Sigmoid colon (tissue), 7 donors: ENCODE data around the gene PRAC2. TPM values are rescaled to one million over a fixed set of nuclear protein-coding genes. Genes with fewer than 3 reads are reported as not detected.

Experiments
- DNase-seq: peaks from one replicate; pipeline ENCODE4 v3.0.0-alpha.2; 2019
- H3K27ac ChIP-seq, 4 donors: fragments of 200-600 bp; sonication (generic); one replicate each; pipeline ENCODE4 v1.5.1; 2016 to 2019; ENCODE audit warnings: mild to moderate bottlenecking in 1 of 4
- H3K27me3 ChIP-seq, 3 donors: fragments of 200-600 bp; sonication (generic); one replicate each; pipeline ENCODE4 v1.5.1; 2019; ENCODE audit warnings: mild to moderate bottlenecking in 1 of 3
- H3K36me3 ChIP-seq, 4 donors: fragments of 200-600 bp; sonication (generic); one replicate each; pipeline ENCODE4 v1.5.1; 2016 to 2019
- H3K4me1 ChIP-seq, 4 donors: fragments of 200-600 bp; sonication (generic); one replicate each; pipeline ENCODE4 v1.5.1; 2017 to 2019
- H3K4me3 ChIP-seq, 4 donors: fragments of 200-600 bp; sonication (generic); one replicate each; pipeline ENCODE4 v1.5.1; 2017 to 2019; ENCODE audit warnings: mild to moderate bottlenecking in 2 of 4, moderate library complexity in 1 of 4
- H3K9me3 ChIP-seq, 4 donors: fragments of 200-600 bp in 3 of 4; sonication (generic) in 3 of 4; one replicate each; pipeline versions ENCODE4 v1.5.1 to v1.6.1; 2013 to 2019
- CTCF ChIP-seq, 4 experiments: fragments of 450-650 bp in 3 of 4; fragments of 200-600 bp in 1 of 4; IDR thresholded peaks; one replicate each; pipeline ENCODE4 v1.5.1; 2016 to 2019; ENCODE audit warnings: antibody characterized with exemption in 4 of 4, mild to moderate bottlenecking in 3 of 4, moderate library complexity in 2 of 4
- EP300 ChIP-seq, 4 donors: sonication (generic); formaldehyde crosslinking; IDR thresholded peaks; one replicate each; pipeline ENCODE4 v1.6.1; 2017; ENCODE audit warnings: antibody characterized with exemption in 4 of 4
- POLR2A ChIP-seq, 2 donors: fragments of 450-650 bp; IDR thresholded peaks; one replicate each; pipeline ENCODE4 v1.6.1; 2016; ENCODE audit warnings: antibody characterized with exemption in 2 of 2, mild to moderate bottlenecking in 2 of 2, moderate library complexity in 2 of 2
- POLR2AphosphoS5 ChIP-seq, 4 donors: sonication (generic); formaldehyde crosslinking; IDR thresholded peaks; one replicate each; pipeline ENCODE4 v1.6.1; 2017; ENCODE audit warnings: antibody characterized with exemption in 4 of 4
- WGBS, 2 donors: extraction: QIAGEN DNeasy Blood & Tissue Kit; methylation state at CpG; one replicate each; pipeline ENCODE4 v1.1.7; 2013; 5-methylcytosine and 5-hydroxymethylcytosine counted together
- intact Hi-C: fragments of 100-400 bp; cut with DNase I; formaldehyde crosslinking; loops from one replicate; pipeline ENCODE4 v1.15.1; 2023
- polyA plus RNA-seq, 3 donors: library from polyadenylated mRNA; stranded (reverse); fragments of 200-250 nt; gene quantifications; one replicate each; pipeline ENCODE4 v1.2.3, GENCODE V29; 2013
- total RNA-seq, 4 donors: library from RNA; depleted of rRNA; stranded (reverse); fragments of >200 nt; gene quantifications; one replicate each; pipeline ENCODE4 v1.1.0, GENCODE V29; 2016
- donor health status: healthy with polysubstance abuse.
- donor health status: Bipolar disorder and iron deficiency.
- donor health status: healthy.

The PRAC2 gene
- total and polyA plus RNA-seq, 7 donors, result 2.1 to 20.3 (median 12.4) TPM; not detected in 3

- WGBS, 2 donors, result 28 to 66% methylated on average over 20 of the region's 20 CpGs
- TF ChIP-seq POLR2A (IDR thresholded peaks at IDR 0.05) (no peak), EP300 (IDR thresholded peaks at IDR 0.05) (no peak)
- Histone ChIP-seq H3K4me3 (no peak overlapping the region), H3K27me3 (peaks cover 68 to 100% (median 98%) of the 10 kb centered on the region in 3 donors), H3K4me1 (peaks cover 0 to 48% (median 42%) of the 10 kb centered on the region in 4 donors), H3K36me3 (no peaks in the 10 kb centered on the region), H3K27ac (no peak overlapping the region), H3K9me3 (no peaks in the 10 kb centered on the region)
- intact Hi-C loops, result loop anchor here (5.0 kb wide), 2 partner anchors 105 to 265 kb away; no protein-coding TSS in a partner anchor
- peak; percentile 38 for DNase-seq
These were observed 3.9 kb downstream of the PRAC2 start for GRCh38 chr17:48726916-48727286.

- peaks cover 0 to 47% (median 42%) of the 10 kb centered on the region in 4 donors for H3K4me1 ChIP-seq
- 27 to 28% methylated on average over 9 of the region's 9 CpGs for WGBS, 2 donors
- no peaks in the 10 kb centered on the region for H3K9me3 ChIP-seq
- TF ChIP-seq EP300 (IDR thresholded peaks at IDR 0.05) (no peak), POLR2A (IDR thresholded peaks at IDR 0.05) (no peak), POLR2AphosphoS5 (IDR thresholded peaks at IDR 0.05) (no peak), CTCF (IDR thresholded peaks at IDR 0.05) (no peak)
- peak overlapping the region in 1 of 4 donors; percentile 58 for H3K27ac ChIP-seq
- intact Hi-C loops, result loop anchor here (5.0 kb wide), 2 partner anchors 105 to 265 kb away; no protein-coding TSS in a partner anchor
- H3K27me3 ChIP-seq, result peaks cover 68 to 100% (median 97%) of the 10 kb centered on the region in 3 donors
- H3K4me3 ChIP-seq, result peak overlapping the region in 2 of 4 donors; percentile 24 to 30
- no peaks in the 10 kb centered on the region for H3K36me3 ChIP-seq
- peak; percentile 0 for DNase-seq
These were observed 4.6 kb downstream of the PRAC2 start for GRCh38 chr17:48727415-48728175.

- Histone ChIP-seq H3K4me3 (peak within 1 kb of the TSS in 3 of 4 donors; percentile 24 to 30 (median 26)), H3K27me3 (peaks cover 66 to 100% (median 97%) of the 10 kb centered on the region in 3 donors), H3K9me3 (no peaks in the 10 kb centered on the region), H3K36me3 (no peaks in the 10 kb centered on the region), H3K27ac (peak within 1 kb of the TSS in 2 of 4 donors; percentile 58 to 59), H3K4me1 (peaks cover 0 to 46% (median 43%) of the 10 kb centered on the region in 4 donors)
- TF ChIP-seq CTCF (IDR thresholded peaks at IDR 0.05), result peak in 1 of 4 experiments; percentile 18
- TF ChIP-seq EP300 (IDR thresholded peaks at IDR 0.05), result no peak
- TF ChIP-seq POLR2A (IDR thresholded peaks at IDR 0.05), result peak in 1 of 2 donors; percentile 46
- peak in 1 of 4 donors; percentile 10 for TF ChIP-seq POLR2AphosphoS5 (IDR thresholded peaks at IDR 0.05)
- intact Hi-C loops, result loop anchor here (5.0 kb wide), 2 partner anchors 106 to 264 kb away; no protein-coding TSS in a partner anchor
- 1 to 5% methylated on average over 55 of the region's 55 CpGs for WGBS, 2 donors
- DNase-seq, result peak; percentile 82
These were observed 5.5 kb downstream of the PRAC2 start, which contains the start of gene HOXB13 for GRCh38 chr17:48728232-48729231. Gene HOXB13, minus strand, starts transcription at chr17:48728750. Its CDS starts 157 bp downstream, at chr17:48728593.

GRCh38 chr17:48729335-48730239, 6.6 kb downstream of the PRAC2 start:
- Histone ChIP-seq H3K4me3 (peak overlapping the region in 3 of 4 donors; percentile 24 to 30 (median 26)), H3K36me3 (no peaks in the 10 kb centered on the region), H3K27ac (peak overlapping the region in 2 of 4 donors; percentile 40 to 59), H3K4me1 (peaks cover 0 to 38% (median 33%) of the 10 kb centered on the region in 4 donors), H3K9me3 (no peaks in the 10 kb centered on the region), H3K27me3 (peaks cover 71 to 100% (median 96%) of the 10 kb centered on the region in 3 donors)
- peak; percentile 56 for DNase-seq
- TF ChIP-seq POLR2A (IDR thresholded peaks at IDR 0.05) (no peak), CTCF (IDR thresholded peaks at IDR 0.05) (no peak), POLR2AphosphoS5 (IDR thresholded peaks at IDR 0.05) (no peak), EP300 (IDR thresholded peaks at IDR 0.05) (no peak)
- intact Hi-C loops, result loop anchor here (5.0 kb wide), 2 partner anchors 107 to 263 kb away; no protein-coding TSS in a partner anchor
- 10 to 14% methylated on average over 19 of the region's 19 CpGs for WGBS, 2 donors
